WERI-Rb-1 (cell line): ENCODE data around the gene BCLAF3.

Experiments
- DNase-seq: peaks from one replicate; pipeline ENCODE4 v3.0.0-alpha.2; 2020
- H3K27ac ChIP-seq: fragments of 250-450 bp; sonication (Bioruptor Pico); 2 replicates; pipeline ENCODE4 v1.5.1; 2020; ENCODE audit warnings: mild to moderate bottlenecking, moderate library complexity
- H3K27me3 ChIP-seq: fragments of 250-450 bp; sonication (Bioruptor Pico); 2 replicates; pipeline ENCODE4 v1.5.1; 2021; ENCODE audit warnings: mild to moderate bottlenecking, low read depth, moderate library complexity; ENCODE audit not compliant: insufficient read depth, severe bottlenecking
- H3K36me3 ChIP-seq: fragments of 250-450 bp; sonication (Bioruptor Pico); 2 replicates; pipeline ENCODE4 v1.5.1; 2020; ENCODE audit warnings: mild to moderate bottlenecking, moderate library complexity
- H3K4me3 ChIP-seq: 2 replicates; pipeline ENCODE4 v1.5.1; 2011; ENCODE audit warnings: low read depth, mild to moderate bottlenecking, control low read depth, low read length
- H3K9me3 ChIP-seq: fragments of 250-450 bp; sonication (Bioruptor Pico); 2 replicates; pipeline ENCODE4 v1.5.1; 2021; ENCODE audit warnings: mild to moderate bottlenecking, moderate library complexity; ENCODE audit not compliant: severe bottlenecking
- TF ChIP-seq, protein P1 (sequence below): IDR thresholded peaks from 2 replicates; pipeline ENCODE4 v1.5.1; 2011; ENCODE audit warnings: low read depth, mild to moderate bottlenecking, control low read depth, inconsistent platforms, low read length

The BCLAF3 gene

GRCh38 chrX:20011608-20012007 lies 20.7 kb upstream of the BCLAF3 start:
- DNase-seq: no peak
- Histone ChIP-seq H3K36me3 (no peaks in the 10 kb centered on the region), H3K27ac (no peak overlapping the region), H3K4me3 (no peak overlapping the region), H3K9me3 (no peaks in the 10 kb centered on the region), H3K27me3 (peaks cover 3% of the 10 kb centered on the region)
- TF ChIP-seq, protein P1, sequence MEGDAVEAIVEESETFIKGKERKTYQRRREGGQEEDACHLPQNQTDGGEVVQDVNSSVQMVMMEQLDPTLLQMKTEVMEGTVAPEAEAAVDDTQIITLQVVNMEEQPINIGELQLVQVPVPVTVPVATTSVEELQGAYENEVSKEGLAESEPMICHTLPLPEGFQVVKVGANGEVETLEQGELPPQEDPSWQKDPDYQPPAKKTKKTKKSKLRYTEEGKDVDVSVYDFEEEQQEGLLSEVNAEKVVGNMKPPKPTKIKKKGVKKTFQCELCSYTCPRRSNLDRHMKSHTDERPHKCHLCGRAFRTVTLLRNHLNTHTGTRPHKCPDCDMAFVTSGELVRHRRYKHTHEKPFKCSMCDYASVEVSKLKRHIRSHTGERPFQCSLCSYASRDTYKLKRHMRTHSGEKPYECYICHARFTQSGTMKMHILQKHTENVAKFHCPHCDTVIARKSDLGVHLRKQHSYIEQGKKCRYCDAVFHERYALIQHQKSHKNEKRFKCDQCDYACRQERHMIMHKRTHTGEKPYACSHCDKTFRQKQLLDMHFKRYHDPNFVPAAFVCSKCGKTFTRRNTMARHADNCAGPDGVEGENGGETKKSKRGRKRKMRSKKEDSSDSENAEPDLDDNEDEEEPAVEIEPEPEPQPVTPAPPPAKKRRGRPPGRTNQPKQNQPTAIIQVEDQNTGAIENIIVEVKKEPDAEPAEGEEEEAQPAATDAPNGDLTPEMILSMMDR: no peak

GRCh38 chrX:20007962-20008622 lies 17.2 kb upstream of the BCLAF3 start:
- Histone ChIP-seq H3K4me3 (no peak overlapping the region), H3K27ac (no peak overlapping the region), H3K27me3 (peaks cover 3% of the 10 kb centered on the region), H3K9me3 (no peaks in the 10 kb centered on the region), H3K36me3 (no peaks in the 10 kb centered on the region)
- no peak for DNase-seq
- TF ChIP-seq, protein P1: no peak

DNA sequence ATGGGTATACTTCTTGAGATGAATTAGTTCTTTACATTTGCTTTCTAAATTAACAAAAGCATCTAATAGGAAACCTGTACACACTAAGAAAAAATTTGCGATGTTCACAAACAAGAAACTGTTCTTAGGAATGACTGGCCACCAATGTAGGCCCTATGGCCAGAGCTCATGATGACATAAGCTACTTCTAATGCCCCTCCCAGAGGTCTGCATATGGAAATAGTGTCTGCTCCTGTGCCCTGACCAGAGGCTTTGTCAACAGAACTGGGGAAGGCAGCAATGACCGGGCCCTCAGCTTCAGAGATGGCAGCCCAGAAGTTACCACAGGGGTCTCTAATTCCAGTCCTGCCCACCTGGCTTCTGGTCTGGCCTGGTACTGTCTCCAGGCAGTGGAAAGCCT lies 15.0 kb upstream of the BCLAF3 start:
- Histone ChIP-seq H3K27ac (no peak overlapping the region), H3K36me3 (no peaks in the 10 kb centered on the region), H3K9me3 (no peaks in the 10 kb centered on the region), H3K27me3 (peaks cover 3% of the 10 kb centered on the region), H3K4me3 (no peak overlapping the region)
- TF ChIP-seq, protein P1: no peak
- DNase-seq: no peak

DNA sequence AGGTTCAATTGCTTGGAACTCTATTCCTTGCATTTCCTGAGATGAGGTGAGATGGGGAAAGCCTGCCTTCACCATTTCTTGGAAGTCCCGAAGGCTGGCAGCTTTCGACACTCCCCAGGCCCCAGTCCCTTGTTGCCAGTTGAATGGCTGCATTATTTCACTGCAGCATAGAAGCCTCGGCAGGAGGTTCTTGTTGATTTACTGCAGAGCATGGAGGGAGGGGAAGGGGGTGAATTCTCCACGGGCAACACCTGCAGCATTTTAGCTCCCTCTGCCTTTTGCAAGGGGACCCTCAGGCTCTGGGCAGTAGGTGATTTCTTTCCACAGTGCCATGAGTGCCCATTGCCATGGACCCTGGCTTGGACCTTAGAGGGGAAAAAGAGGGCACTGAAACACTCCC lies 10.7 kb upstream of the BCLAF3 start:
- peaks cover 9% of the 10 kb centered on the region for H3K27me3 ChIP-seq
- no peak for DNase-seq
- no peak overlapping the region for H3K4me3 ChIP-seq
- H3K36me3 ChIP-seq: no peaks in the 10 kb centered on the region
- no peak overlapping the region for H3K27ac ChIP-seq
- no peaks in the 10 kb centered on the region for H3K9me3 ChIP-seq
- TF ChIP-seq, protein P1: no peak

DNA sequence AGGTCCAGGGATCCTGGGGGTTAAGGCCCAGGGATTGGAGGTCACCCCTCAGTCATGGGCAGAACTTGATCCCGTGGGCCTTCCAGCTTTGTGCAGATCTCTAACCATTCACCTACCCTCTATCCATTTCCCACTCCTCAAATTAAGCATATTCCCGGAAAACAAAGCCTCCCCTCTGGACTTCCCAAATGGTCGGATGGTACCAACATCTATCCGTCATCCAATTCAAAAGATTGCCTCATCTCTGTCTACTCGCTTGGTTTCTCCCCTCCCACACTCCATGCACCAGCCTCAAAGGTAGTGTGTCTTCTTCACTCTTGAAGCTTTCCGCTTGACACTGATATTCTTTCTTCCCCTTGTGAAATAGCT lies 473 bp upstream of the BCLAF3 start:
- H3K36me3 ChIP-seq: no peaks in the 10 kb centered on the region; the same call in 1 of the 2 replicates
- TF ChIP-seq, protein P1: no peak
- no peak for DNase-seq
- no peaks in the 10 kb centered on the region for H3K9me3 ChIP-seq
- peak overlapping the region; percentile 20 for H3K4me3 ChIP-seq
- 0 out of 2 replicates have a peak overlapping the region, but pooled peaks have one; percentile 2 for H3K27ac ChIP-seq
- peaks cover 6% of the 10 kb centered on the region for H3K27me3 ChIP-seq

GRCh38 chrX:19990151-19990555 lies 708 bp downstream of the BCLAF3 start:
- Histone ChIP-seq H3K36me3 (no peaks in the 10 kb centered on the region; the same call in 1 of the 2 replicates), H3K4me3 (peak overlapping the region; percentile 71), H3K27ac (peak overlapping the region; percentile 40), H3K9me3 (no peaks in the 10 kb centered on the region), H3K27me3 (no peaks in the 10 kb centered on the region)
- DNase-seq: no peak
- TF ChIP-seq, protein P1: no peak
